ENCODE data around the gene PRAMEF5.
"Not testable (repeated sequence)": the region's sequence is repeated elsewhere in the genome, so short reads cannot be mapped to it uniquely, and the experiment has no call there.

PRAMEF5 gene

DNA sequence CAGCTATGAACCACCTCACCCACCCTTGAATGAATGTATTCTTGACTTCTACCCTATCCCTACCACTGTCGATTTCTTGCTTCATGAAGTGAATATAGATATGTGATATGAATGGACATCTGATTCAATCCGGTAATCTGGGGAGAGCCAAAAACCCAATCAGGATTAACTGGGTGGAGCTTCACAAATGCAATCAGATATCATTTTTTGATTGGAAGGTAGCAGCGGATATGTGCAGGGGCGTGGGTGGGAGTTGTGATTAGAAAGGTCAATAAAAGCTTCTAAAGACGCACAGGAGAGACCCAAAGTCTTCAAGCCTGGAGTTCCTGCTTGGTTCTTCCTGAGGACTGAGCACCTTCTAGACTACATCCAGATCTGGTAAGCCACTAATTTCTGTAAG lies at the start of gene PRAMEF5:
Gene PRAMEF5 (plus strand): TSS at position 301 of the 400 bp plus-strand sequence. CDS start 5,071 bp downstream, outside the sequence.
- FAIRE-seq, result not testable (repeated sequence)

DNA sequence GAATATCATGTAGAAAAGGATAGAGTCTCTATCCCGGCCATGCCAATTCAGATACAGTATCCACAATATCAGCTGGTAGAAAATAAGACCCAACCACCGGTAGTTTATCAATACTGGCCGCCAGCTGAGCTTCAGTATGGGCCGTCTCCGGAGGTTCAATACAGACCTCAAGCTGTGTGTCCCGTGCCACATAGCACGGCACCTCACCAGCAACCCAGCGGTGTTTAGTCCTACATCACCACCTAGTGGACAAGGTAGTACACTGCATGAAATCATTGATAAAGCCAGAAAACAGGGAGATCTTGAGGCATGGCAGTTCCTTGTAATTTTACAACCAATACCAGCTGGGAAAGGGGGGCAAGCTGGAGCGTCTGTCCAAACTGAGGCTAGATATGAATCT lies 45.3 kb upstream of the PRAMEF5 start:
- FAIRE-seq, result not testable (repeated sequence)

DNA sequence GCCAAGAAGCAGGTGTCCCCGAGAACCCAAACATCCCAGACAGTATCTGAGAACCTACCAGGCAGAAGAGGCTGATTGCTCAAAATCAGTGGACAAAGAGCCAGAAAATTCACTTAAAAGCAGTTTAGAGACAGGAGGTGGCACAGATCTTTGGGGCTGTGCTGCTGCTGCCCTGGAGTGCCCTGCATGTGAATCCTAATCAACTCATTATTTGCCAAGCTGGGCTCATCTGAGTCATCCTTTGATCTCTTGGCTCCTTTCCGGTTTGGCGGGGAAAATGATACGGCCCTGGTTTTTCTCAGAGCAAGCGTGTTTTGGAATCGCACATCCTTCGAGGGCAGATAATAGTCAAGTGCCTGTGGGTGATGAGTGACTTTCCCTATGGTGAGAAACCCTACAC lies 37.4 kb upstream of the PRAMEF5 start:
- FAIRE-seq, result not testable (repeated sequence)

DNA sequence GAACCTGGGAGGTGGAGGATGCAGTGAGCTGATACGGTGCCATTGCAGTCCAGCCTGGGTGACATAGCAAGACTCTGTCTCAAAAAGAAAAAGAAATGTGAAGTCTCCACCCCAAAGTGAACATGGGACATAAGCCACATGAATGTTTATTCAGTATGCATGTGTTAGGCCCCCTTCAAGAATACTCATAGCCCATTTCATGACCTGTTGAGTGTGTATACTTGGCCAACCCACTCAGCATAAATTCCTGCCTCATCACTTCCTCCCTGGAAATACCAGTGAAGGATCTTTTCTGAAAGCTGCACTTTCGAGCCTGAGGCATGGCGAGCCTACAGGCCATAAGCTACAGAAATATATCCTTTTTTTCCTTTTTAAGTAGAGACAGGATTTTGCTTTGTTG lies 34.8 kb upstream of the PRAMEF5 start:
- not testable (repeated sequence) for FAIRE-seq

DNA sequence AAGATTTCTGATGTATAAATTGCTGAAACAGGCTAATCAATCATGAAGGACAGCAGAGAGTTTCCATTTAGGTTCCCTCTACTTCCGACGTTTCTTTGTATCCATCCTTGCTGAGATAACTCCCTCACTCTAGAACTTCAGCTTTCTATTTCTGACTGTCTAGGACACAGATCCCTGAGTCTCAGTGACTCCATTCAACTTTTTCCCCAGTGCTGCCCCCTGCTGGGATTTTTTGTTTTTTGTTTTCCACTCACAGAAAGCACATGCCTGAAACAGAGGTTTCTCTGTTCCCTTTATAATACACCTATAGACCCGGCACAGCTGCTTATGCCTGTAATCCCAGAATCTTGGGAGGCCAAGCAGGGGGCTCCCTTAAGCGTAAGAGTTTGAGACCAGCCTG lies 31.2 kb upstream of the PRAMEF5 start:
- FAIRE-seq, result not testable (repeated sequence)

DNA sequence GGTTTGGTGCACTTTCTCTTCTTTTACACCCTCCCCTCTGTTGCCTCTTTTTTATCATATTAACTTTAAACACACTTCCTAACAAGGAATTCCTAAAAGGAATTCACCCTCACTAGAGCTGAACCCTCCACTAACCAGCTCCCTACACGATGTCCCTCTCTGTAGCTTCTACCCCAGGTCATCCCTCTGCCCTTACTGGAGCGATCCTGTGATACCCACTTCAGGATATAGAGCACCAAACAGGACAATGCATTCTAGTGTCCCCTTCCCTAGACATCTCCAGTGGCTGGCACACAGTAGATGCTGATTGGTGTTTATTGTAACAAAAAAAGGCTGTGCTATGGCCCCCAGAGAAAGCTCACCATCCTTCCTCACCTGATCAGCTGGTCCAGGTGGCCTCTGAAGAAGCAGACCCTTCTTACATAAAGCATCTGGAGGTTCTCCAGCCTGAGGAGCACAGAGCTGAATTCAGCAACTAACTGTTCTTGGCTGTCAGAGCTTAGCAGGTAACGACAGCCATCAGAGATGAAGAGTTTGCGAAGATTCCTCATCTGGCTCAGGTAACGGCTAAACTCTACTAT lies 29.4 kb upstream of the PRAMEF5 start:
- no peak for FAIRE-seq

DNA sequence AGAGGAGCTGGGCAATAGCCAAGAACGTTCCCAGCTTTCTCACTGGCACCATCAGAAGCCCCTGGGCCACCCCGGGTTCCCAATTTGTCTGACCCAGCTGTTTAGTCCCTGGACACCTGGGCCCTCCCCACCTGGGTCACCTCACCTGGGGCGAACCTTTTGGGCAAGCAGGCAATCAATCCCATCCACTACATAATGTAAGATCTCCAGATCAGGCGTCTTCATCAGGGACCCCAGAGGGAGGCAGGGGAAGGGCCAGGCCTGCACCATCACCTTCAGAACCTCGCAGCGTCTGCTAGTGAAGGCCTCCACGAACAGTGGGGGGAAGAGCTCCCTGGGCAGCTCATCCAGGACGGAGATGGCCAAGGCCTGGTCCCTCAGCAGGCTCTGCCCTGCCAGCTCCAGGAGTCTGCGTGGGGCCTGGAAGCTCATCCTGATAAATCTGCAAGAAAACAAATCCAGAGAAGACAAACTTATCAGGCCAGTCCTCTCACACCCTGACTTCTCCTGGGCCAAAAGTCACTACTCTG lies 28.3 kb upstream of the PRAMEF5 start, which contains the start of gene PRAMEF18:
Gene PRAMEF18 (minus strand): TSS at position 480 of the 530 bp plus-strand sequence. CDS start 48 bp downstream, at position 432.
- not testable (repeated sequence) for FAIRE-seq

DNA sequence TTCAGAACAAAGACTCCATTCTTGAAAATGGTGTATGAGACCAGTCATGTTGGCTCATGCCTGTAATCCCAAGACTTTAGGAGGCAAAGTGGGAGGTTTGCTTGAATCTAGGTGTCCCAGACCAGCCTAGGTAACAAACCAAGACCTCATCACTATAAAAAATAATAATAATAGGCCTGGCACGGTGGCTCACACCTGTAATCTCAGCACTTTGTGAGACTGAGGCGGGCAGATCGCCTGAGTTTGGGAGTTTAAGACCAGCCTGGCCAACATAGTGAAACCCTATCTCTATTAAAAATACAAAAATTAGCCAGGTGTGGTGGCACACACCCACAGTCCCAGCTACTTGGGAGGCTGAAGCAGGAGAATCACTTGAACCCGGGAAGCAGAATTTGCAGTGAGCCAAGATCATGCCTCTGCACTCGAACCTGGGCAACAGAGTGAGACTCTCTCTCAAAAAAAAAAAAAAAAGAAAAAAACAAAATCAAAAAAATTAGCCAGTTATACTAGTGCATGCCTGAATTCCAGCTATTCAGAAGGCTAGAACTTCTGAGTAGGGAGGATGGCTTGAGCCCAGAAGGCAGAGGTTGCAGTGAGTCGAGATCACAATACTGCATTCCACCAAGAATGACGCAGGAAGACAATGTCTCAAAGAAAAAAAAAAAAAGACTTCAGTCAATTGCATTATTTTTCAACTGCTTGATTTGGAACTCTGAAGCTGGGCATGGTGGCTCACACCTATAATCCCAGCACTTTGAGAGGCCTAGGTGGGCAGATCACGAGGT lies 26.5 kb upstream of the PRAMEF5 start:
- FAIRE-seq, result not testable (repeated sequence)

DNA sequence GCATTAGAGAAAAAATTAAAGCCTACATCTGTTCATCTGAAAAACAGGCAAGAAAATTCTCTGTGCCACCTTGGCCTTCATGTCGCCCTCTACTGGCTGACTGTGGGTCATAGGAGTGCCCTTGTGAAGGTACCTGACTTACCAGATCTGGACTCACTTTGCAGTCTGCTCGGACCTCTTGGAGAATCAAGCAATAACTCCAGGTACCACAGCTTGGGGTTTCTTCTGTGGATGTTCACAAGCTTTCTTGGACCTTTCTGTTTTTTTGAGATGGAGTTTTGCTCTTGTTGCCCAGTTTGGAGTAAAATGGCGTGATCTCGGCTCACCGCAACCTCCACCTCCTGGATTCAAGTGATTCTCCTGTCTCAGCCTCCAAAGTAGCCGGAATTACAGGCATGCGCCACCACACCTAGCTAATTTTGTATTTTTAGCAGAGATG lies 25.6 kb upstream of the PRAMEF5 start:
- FAIRE-seq, result no peak

DNA sequence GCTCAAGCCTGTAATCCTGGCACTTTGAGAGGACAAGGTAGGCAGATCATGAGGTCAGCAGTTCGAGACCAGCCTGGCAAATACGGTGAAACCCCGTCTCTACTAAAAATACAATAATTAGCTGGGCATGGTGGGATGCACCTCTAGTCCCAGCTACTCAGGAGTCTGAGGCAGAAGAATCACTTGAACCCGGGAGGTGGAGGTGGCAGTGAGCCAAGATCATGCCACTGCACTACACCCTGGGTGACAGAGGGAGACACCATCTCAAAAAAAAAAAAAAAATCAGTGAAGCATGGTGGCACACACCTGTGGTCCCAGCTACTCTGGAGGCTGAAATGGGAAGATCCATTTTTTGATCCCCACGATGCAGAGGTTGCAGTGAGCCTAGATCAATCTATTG lies 23.9 kb upstream of the PRAMEF5 start:
- FAIRE-seq, result not testable (repeated sequence)

DNA sequence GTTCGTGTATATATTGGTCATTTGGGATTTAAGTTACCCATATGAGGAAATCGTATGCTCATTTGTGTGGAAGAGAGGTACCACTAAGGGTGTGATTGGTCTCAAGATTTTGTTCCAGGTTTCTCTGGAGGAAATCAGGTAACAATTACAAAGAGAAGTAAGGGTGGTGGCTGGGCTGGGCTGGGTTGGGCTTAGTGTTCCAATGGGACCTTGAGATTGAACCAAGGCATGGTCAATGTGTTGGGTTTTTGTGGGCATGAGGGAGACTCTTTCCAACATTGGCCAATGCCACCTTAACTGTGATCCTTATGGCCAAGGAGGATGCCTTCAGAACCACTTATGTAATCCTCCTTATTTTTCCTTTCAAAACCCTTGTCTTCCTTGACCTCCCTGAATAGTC lies 23.4 kb upstream of the PRAMEF5 start:
- FAIRE-seq, result not testable (repeated sequence)

DNA sequence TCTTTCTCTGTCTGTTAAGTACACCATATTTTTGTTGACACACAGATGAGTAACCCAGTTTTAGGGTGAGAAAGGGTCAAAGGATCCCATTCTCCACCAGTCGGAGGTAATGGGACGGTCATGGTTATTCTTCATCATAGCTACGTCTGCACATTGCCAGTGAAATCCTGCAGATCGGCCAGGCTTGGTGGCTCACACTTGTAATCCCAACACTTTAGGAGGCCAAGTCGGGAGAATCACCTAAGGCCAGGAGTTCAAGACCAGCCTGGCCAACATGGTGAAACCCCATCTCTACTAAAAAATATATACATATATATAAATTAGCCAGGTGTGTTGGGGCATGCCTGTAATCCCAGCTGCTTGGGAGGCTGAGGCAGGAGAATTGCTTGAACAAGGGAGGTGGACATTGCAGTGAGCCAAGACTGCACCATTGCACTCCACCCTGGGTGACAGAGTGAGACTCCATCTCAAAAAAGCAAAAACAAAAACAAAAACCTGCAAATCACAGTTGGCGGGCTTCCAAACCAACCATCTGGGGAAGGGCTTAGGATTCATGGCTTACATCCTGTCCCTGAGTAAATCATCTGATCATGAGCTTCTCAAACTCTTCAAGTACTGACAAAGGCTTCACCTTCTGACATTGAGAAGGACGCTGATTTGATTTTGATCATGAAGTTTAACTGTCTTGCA lies 22.8 kb upstream of the PRAMEF5 start:
- not testable (repeated sequence) for FAIRE-seq

DNA sequence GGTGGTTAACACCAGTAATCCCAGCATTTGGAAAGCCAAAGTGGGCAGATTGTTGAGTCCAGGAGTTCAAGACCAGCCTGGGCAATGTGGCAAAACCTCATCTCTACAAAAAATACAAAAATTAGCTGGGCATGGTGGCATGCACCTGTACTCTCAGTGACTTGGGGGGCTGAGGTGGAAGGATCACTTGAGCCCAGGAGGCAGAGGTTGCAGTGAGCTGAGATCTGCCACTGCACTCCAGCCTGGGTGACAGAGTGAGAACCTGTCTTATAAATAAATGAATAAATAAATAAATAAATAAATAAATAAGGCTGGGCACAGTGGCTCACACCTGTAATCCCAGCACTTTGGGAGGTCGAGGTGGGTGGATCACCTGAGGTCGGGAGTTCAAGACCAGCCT lies 21.9 kb upstream of the PRAMEF5 start:
- FAIRE-seq, result not testable (repeated sequence)

DNA sequence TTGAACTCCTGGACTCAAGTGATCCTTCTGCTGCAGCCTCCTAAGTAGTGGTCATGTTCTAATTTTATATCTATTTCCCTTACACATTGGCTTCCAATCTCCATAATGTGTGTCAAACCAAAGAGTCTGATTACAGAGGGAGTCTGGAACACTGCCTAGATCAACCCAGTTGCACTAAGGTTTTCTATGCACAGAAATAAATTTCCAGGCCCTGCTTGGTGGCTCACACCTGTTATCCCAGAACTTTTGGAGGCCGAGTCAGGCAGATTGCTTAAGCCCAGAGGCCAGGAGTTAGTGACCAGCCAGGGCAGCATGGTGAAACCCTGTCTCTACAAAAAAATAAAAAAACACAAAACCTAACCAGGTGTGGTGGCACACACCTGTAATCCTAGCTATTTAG lies 19.9 kb upstream of the PRAMEF5 start:
- FAIRE-seq, result not testable (repeated sequence)

DNA sequence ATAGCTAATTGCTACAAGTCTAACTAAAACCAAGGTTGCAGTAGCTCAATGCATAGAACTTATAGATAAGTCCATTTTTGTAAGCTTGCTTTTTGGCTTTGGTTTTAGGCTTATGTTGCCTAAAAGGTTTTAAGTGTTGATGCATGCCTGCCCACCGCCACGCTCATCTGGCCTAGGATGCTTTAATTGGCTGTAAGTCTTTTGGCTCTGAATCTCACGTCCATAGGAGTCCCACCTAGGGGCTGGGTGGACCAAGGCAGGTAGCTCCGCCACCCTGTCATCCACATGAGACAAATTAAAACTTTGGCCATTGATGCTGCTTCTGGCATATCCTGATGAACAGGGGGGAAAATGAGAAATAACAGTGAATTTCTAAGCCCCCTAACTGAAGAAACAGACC lies 16.4 kb upstream of the PRAMEF5 start:
- not testable (repeated sequence) for FAIRE-seq

DNA sequence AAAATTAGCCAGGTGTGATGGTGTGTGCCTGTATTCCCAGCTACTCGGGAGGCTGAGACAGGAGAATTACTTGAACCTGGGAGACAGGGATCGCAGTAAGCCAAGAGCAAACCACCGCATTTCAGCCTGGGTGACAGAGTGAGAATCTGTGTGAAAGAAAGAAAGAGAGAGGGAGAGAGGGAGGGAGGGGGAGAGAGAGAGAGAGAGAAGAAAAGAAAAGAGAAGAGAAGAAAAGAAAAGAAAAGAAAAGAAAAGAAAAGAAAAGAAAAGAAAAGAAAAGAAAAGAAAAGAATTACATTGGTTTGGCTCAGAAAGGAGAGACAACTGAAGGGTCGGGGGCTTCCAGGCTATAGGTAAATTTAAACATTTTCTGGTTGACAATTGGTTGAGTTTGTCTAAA lies 14.4 kb upstream of the PRAMEF5 start:
- FAIRE-seq, result not testable (repeated sequence)

DNA sequence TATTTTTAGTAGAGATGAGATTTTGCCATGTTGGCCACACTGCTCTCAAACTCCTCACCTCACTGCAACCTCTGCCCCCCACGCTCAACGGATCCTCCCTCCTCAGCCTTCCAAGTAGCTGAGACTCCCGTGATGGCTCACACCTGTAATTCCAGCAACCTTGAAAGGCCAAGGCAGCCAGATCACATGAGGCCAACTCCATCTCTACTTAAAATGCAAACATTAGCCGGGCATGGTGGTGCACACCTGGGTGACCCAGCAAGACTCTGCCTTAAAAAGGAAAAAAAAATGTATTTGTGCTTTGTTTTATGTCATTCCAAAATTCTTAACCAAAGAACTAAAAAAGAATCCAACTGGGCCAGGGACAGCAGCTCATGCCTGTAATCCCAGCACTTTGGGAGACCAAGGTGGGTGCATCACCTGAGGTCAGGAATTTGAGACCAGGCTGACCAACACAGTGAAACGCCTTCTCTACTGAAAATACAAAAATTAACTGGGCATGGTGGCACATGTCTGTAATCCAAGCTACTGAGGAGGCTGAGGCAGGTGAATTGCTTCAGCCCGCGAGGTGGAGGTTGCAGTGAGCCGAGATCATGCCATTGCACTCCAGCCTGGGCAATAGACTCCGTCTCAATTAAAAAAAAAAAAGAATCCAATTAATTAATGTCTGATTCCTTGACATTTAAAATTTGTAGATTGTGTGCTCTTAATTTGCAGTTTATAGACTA lies 10.3 kb upstream of the PRAMEF5 start:
- FAIRE-seq, result not testable (repeated sequence)

DNA sequence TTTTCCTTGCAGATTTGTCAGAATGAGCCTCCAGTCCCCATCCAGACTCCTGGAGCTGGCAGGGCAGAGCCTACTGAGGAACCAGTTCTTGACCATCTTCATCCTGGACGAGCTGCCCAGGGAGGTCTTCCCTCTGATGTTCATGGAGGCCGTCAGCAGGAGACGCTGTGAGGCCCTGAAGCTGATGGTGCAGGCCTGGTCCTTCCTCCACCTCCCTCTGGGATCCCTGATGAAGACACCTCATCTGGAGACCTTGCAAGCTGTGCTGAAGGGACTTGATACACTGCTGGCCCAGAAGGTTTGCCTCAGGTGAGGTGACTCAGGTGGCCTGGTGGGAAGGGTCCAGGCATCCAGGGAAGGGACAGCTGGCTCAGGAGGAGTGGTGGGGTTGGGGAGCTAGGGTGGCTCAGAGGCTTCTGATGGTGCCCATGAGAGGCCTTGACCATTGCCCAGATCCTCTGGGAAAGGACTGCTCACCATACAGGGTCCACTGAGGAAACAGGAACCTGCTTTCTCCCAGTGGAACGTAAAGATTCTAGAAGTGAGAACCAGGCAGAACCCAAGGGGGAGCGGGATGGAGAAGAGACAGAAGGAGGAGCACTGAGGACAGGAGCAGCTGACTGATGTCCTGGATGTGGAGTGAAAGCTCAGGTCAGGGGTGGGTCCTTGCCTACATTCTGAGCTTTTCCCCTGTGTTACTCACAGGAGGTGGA lies 8.0 kb upstream of the PRAMEF5 start:
- FAIRE-seq, result not testable (repeated sequence)

DNA sequence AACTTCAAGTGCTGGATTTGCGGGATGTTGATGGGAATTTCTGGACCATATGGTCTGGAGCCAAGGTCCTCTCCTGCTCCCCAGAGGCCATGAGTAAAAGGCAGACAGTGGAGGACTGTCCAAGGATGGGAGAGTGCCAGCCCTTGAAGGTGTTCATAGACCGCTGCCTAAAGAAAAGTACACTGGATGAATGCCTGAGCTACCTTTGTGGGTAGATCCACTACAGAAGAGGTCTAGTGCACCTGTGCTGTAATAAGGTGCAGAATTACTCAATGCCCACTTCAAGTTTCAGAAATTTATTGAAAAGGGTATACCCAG lies 7.5 kb upstream of the PRAMEF5 start:
- not testable (repeated sequence) for FAIRE-seq

DNA sequence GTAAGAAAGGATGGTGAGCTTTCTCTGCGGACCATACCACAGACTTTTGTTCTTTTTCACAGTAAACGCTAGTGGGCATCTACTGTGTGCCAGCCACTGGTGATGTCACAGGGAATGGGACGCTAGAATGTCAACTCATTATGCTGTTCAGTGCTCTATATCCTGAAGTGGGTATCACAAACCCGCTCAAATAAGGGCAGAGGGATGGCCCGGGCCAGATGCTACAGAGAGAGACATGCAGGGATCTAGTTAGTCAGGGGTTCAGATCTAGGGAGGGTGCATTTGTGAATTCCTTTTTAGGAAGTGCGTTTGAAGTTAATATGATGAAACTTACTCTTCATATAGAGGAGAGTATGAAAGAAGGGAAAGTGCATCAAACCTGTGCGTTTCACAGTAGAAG lies 6.9 kb upstream of the PRAMEF5 start:
- not testable (repeated sequence) for FAIRE-seq

DNA sequence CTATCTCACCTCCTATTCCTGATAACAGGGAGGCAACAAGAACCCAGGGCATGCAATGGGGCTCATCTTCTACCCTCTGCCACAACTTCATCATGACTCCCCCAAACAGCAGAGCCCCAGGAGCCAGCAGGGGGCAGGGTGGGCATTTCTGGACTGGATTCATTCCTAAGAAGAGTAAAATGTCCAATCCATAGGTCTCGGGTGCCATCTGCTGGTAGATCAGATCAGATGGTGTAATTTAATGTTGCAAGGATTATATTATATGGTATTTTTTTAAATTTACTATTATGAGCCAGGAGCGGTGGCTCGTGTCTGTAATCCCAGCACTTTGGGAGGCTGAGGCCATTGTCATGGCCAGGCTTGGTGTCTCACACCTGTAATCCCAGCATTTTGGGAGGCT lies 11.1 kb downstream of the PRAMEF5 start:
- not testable (repeated sequence) for FAIRE-seq

DNA sequence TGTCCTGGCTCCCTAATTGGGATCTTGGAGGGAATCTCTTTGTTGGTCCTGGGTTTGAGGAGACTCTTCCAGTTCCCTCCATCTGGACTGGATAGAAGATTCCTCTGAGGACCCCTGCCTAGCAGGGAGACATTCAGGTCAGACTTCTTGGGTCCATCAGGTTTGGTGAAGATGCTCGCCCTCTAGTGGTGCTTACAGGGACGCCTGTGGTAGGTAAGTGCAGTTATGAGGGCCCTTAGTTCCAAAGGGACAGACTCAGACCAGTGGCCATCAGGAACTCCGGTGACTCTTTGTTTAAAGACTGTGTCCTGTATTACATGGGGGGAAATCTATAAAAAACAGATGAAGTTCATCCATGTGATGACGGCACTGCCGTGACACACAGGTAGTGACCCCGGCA lies 23.0 kb downstream of the PRAMEF5 start:
- not testable (repeated sequence) for FAIRE-seq

All from colon (tissue), 2 donors.